GM19043 (cell line): Measurements from ENCODE around the gene PKNOX2.

Source experiments
- ATAC-seq: cut with Tn5 transposase; IDR thresholded peaks from one replicate; pipeline ENCODE4 v1.9.1; 2021; ENCODE audit warnings: low read depth; ENCODE audit not compliant: unreplicated experiment

PKNOX2 gene

GRCh38 chr11:125330462-125331325 is 166.1 kb downstream of the PKNOX2 start:
- no peak for ATAC-seq

GRCh38 chr11:125331357-125332035 is 166.9 kb downstream of the PKNOX2 start:
- ATAC-seq: no peak

GRCh38 chr11:125332821-125333220 is 168.3 kb downstream of the PKNOX2 start:
- no peak for ATAC-seq

GRCh38 chr11:125333354-125334073 is 169.0 kb downstream of the PKNOX2 start:
- no peak for ATAC-seq

- no peak for ATAC-seq
Observed at GRCh38 chr11:125335106-125335505, 170.6 kb downstream of the PKNOX2 start.

- no peak for ATAC-seq
Observed at GRCh38 chr11:125337836-125338834, 173.6 kb downstream of the PKNOX2 start.

- ATAC-seq: no peak
Observed at GRCh38 chr11:125338886-125339811, 174.6 kb downstream of the PKNOX2 start.

GRCh38 chr11:125341676-125342075 is 177.1 kb downstream of the PKNOX2 start:
- no peak for ATAC-seq

- ATAC-seq: no peak
Observed at GRCh38 chr11:125342281-125342930, 177.9 kb downstream of the PKNOX2 start.

GRCh38 chr11:125343086-125343717 is 178.7 kb downstream of the PKNOX2 start:
- ATAC-seq: no peak

GRCh38 chr11:125343718-125344131 is 179.2 kb downstream of the PKNOX2 start:
- ATAC-seq: no peak

GRCh38 chr11:125344846-125345420 is 180.4 kb downstream of the PKNOX2 start:
- ATAC-seq: no peak

- no peak for ATAC-seq
Observed at GRCh38 chr11:125345421-125346178, 181.0 kb downstream of the PKNOX2 start.

GRCh38 chr11:125346179-125346530 is 181.6 kb downstream of the PKNOX2 start:
- ATAC-seq: no peak

GRCh38 chr11:125346565-125347260 is 182.2 kb downstream of the PKNOX2 start:
- no peak for ATAC-seq

- no peak for ATAC-seq
Observed at GRCh38 chr11:125347261-125347585, 182.7 kb downstream of the PKNOX2 start.
